ENCODE measurements around the gene MED25. TPM values are rescaled to one million over a fixed set of nuclear protein-coding genes. Genes with fewer than 3 reads are reported as not detected.
A peak's percentile ranks its signal among the peaks of the same experiment; 100 is the strongest.

MED25 gene
- total and polyA plus RNA-seq, 3 experiments from 2014 or later: 23.7 to 47.2 (median 42.3) TPM

GRCh38 chr19:49832556-49832955 lies 14.5 kb downstream of the MED25 start:
- CTCF ChIA-PET: no interaction called here

GRCh38 chr19:49833599-49833998 lies 15.5 kb downstream of the MED25 start:
- no peak overlapping the region for H3K27ac ChIP-seq (ENCODE audit: low read depth, low read length)
- H3K4me3 ChIP-seq (ENCODE audit: low read length): no peak overlapping the region
- no peak overlapping the region for H3K4me3 Mint-ChIP-seq
- H3K27me3 ChIP-seq (ENCODE audit: insufficient read depth, low read length, poor library complexity, severe bottlenecking): no peaks in the 10 kb centered on the region
- peaks cover 0 to 7% (median 3%) of the 10 kb centered on the region in 3 donors for H3K4me1 Mint-ChIP-seq
- peaks cover 18% of the 10 kb centered on the region for H3K36me3 ChIP-seq (ENCODE audit: insufficient read depth, low read length)
- H3K36me3 Mint-ChIP-seq: peaks cover 6 to 80% (median 9%) of the 10 kb centered on the region in 3 donors
- no peaks in the 10 kb centered on the region for H3K9me3 Mint-ChIP-seq
- ChIA-PET CTCF (no interaction called here), POLR2A (no interaction called here)
- no peaks in the 10 kb centered on the region for H3K27me3 Mint-ChIP-seq
- H3K9me3 ChIP-seq (ENCODE audit: low read length): no peaks in the 10 kb centered on the region
- H3K27ac Mint-ChIP-seq: no peak overlapping the region
- DNase-seq: no peak
- no peaks in the 10 kb centered on the region for H3K4me1 ChIP-seq (ENCODE audit: insufficient read depth, low read length)

More at GRCh38 chr19:49832556-49832955, 14.5 kb downstream of the MED25 start:
- no peaks in the 10 kb centered on the region for H3K27me3 Mint-ChIP-seq
- H3K9me3 Mint-ChIP-seq: no peaks in the 10 kb centered on the region
- H3K27me3 ChIP-seq (ENCODE audit: insufficient read depth, low read length, poor library complexity, severe bottlenecking): no peaks in the 10 kb centered on the region
- H3K4me1 Mint-ChIP-seq: peaks cover 0 to 7% (median 3%) of the 10 kb centered on the region in 3 donors
- no peaks in the 10 kb centered on the region for H3K4me1 ChIP-seq (ENCODE audit: insufficient read depth, low read length)
- peaks cover 2 to 72% (median 4%) of the 10 kb centered on the region in 3 donors for H3K36me3 Mint-ChIP-seq
- H3K36me3 ChIP-seq (ENCODE audit: insufficient read depth, low read length): peaks cover 18% of the 10 kb centered on the region
- H3K9me3 ChIP-seq (ENCODE audit: low read length): no peaks in the 10 kb centered on the region
- no peak for DNase-seq
- H3K27ac Mint-ChIP-seq: peak overlapping the region in 1 of 8 donors; percentile 54
- POLR2A ChIA-PET: no interaction called here
- no peak overlapping the region for H3K4me3 Mint-ChIP-seq
- H3K4me3 ChIP-seq (ENCODE audit: low read length): no peak overlapping the region
- no peak overlapping the region for H3K27ac ChIP-seq (ENCODE audit: low read depth, low read length)

GRCh38 chr19:49835562-49835961 lies 17.5 kb downstream of the MED25 start:
- H3K36me3 ChIP-seq (ENCODE audit: insufficient read depth, low read length): peaks cover 18% of the 10 kb centered on the region
- no peaks in the 10 kb centered on the region for H3K9me3 ChIP-seq (ENCODE audit: low read length)
- ChIA-PET CTCF (no interaction called here), POLR2A (no interaction called here)
- peaks cover 0 to 7% (median 3%) of the 10 kb centered on the region in 3 donors for H3K4me1 Mint-ChIP-seq
- no peaks in the 10 kb centered on the region for H3K4me1 ChIP-seq (ENCODE audit: insufficient read depth, low read length)
- no peak overlapping the region for H3K4me3 ChIP-seq (ENCODE audit: low read length)
- H3K4me3 Mint-ChIP-seq: no peak overlapping the region
- H3K36me3 Mint-ChIP-seq: peaks cover 12 to 80% (median 13%) of the 10 kb centered on the region in 3 donors
- H3K27ac Mint-ChIP-seq: peak overlapping the region in 1 of 8 donors; percentile 29
- H3K27me3 Mint-ChIP-seq: no peaks in the 10 kb centered on the region
- no peak overlapping the region for H3K27ac ChIP-seq (ENCODE audit: low read depth, low read length)
- H3K9me3 Mint-ChIP-seq: no peaks in the 10 kb centered on the region
- no peaks in the 10 kb centered on the region for H3K27me3 ChIP-seq (ENCODE audit: insufficient read depth, low read length, poor library complexity, severe bottlenecking)
- DNase-seq: no peak

- Mint-ChIP-seq H3K4me1 (peaks cover 0 to 7% (median 3%) of the 10 kb centered on the region in 3 donors), H3K27ac (no peak overlapping the region), H3K4me3 (no peak overlapping the region), H3K36me3 (peaks cover 12 to 76% (median 13%) of the 10 kb centered on the region in 3 donors), H3K27me3 (no peaks in the 10 kb centered on the region), H3K9me3 (no peaks in the 10 kb centered on the region)
- POLR2A ChIA-PET: interaction anchor here (0.6 kb wide), 1 partner anchor 14 kb away, joined by 3 read pairs; no protein-coding TSS in a partner anchor
- DNase-seq: no peak
- Histone ChIP-seq H3K36me3 (ENCODE audit: insufficient read depth, low read length) (peaks cover 18% of the 10 kb centered on the region), H3K27ac (ENCODE audit: low read depth, low read length) (no peak overlapping the region), H3K9me3 (ENCODE audit: low read length) (no peaks in the 10 kb centered on the region), H3K4me1 (ENCODE audit: insufficient read depth, low read length) (no peaks in the 10 kb centered on the region), H3K4me3 (ENCODE audit: low read length) (no peak overlapping the region), H3K27me3 (ENCODE audit: insufficient read depth, low read length, poor library complexity, severe bottlenecking) (no peaks in the 10 kb centered on the region)
- CTCF ChIA-PET: no interaction called here
Observed at GRCh38 chr19:49836176-49837008, 18.3 kb downstream of the MED25 start.

- CTCF ChIA-PET: no interaction called here
- no peak overlapping the region for H3K4me3 Mint-ChIP-seq
- Histone ChIP-seq H3K27ac (ENCODE audit: low read depth, low read length) (no peak overlapping the region), H3K4me3 (ENCODE audit: low read length) (no peak overlapping the region), H3K4me1 (ENCODE audit: insufficient read depth, low read length) (no peaks in the 10 kb centered on the region), H3K36me3 (ENCODE audit: insufficient read depth, low read length) (peaks cover 13% of the 10 kb centered on the region), H3K27me3 (ENCODE audit: insufficient read depth, low read length, poor library complexity, severe bottlenecking) (no peaks in the 10 kb centered on the region), H3K9me3 (ENCODE audit: low read length) (no peaks in the 10 kb centered on the region)
- no peaks in the 10 kb centered on the region for H3K9me3 Mint-ChIP-seq
- H3K27me3 Mint-ChIP-seq: no peaks in the 10 kb centered on the region
- peaks cover 0 to 7% (median 3%) of the 10 kb centered on the region in 3 donors for H3K4me1 Mint-ChIP-seq
- H3K36me3 Mint-ChIP-seq: peaks cover 12 to 71% (median 13%) of the 10 kb centered on the region in 3 donors
- no peak for DNase-seq
- peak overlapping the region in 2 of 8 donors; percentile 17 to 86 for H3K27ac Mint-ChIP-seq
- POLR2A ChIA-PET: interaction anchor here (0.6 kb wide), 1 partner anchor 15 kb away, joined by 3 read pairs; no protein-coding TSS in a partner anchor
Observed at GRCh38 chr19:49837009-49837310, 18.9 kb downstream of the MED25 start.

- H3K36me3 Mint-ChIP-seq: peaks cover 10 to 66% (median 13%) of the 10 kb centered on the region in 3 donors
- POLR2A ChIA-PET: interaction anchor here (0.6 kb wide), 1 partner anchor 15 kb away, joined by 3 read pairs; no protein-coding TSS in a partner anchor
- no peak overlapping the region for H3K27ac ChIP-seq (ENCODE audit: low read depth, low read length)
- H3K4me1 Mint-ChIP-seq: peaks cover 0 to 5% (median under 1%) of the 10 kb centered on the region in 3 donors
- CTCF ChIA-PET: no interaction called here
- H3K27me3 Mint-ChIP-seq: no peaks in the 10 kb centered on the region
- no peak for DNase-seq
- H3K4me3 ChIP-seq (ENCODE audit: low read length): no peak overlapping the region
- H3K9me3 Mint-ChIP-seq: no peaks in the 10 kb centered on the region
- peak overlapping the region in 2 of 8 donors; percentile 26 to 51 for H3K27ac Mint-ChIP-seq
- no peaks in the 10 kb centered on the region for H3K4me1 ChIP-seq (ENCODE audit: insufficient read depth, low read length)
- H3K4me3 Mint-ChIP-seq: no peak overlapping the region
- peaks cover 9% of the 10 kb centered on the region for H3K36me3 ChIP-seq (ENCODE audit: insufficient read depth, low read length)
- no peaks in the 10 kb centered on the region for H3K27me3 ChIP-seq (ENCODE audit: insufficient read depth, low read length, poor library complexity, severe bottlenecking)
- no peaks in the 10 kb centered on the region for H3K9me3 ChIP-seq (ENCODE audit: low read length)
Observed at GRCh38 chr19:49837425-49837824, 19.3 kb downstream of the MED25 start.

GRCh38 chr19:49838885-49839588 lies 20.9 kb downstream of the MED25 start:
- Histone ChIP-seq H3K4me1 (ENCODE audit: insufficient read depth, low read length) (no peaks in the 10 kb centered on the region), H3K27me3 (ENCODE audit: insufficient read depth, low read length, poor library complexity, severe bottlenecking) (no peaks in the 10 kb centered on the region), H3K9me3 (ENCODE audit: low read length) (no peaks in the 10 kb centered on the region), H3K27ac (ENCODE audit: low read depth, low read length) (no peak overlapping the region), H3K36me3 (ENCODE audit: insufficient read depth, low read length) (peaks cover 4% of the 10 kb centered on the region), H3K4me3 (ENCODE audit: low read length) (no peak overlapping the region)
- no peaks in the 10 kb centered on the region for H3K9me3 Mint-ChIP-seq
- peaks cover 8 to 50% (median 11%) of the 10 kb centered on the region in 3 donors for H3K36me3 Mint-ChIP-seq
- no peaks in the 10 kb centered on the region for H3K4me1 Mint-ChIP-seq
- H3K4me3 Mint-ChIP-seq: no peak overlapping the region
- CTCF ChIA-PET: interaction anchor here (0.8 kb wide), 1 partner anchor 11 kb away, joined by 3 read pairs; no protein-coding TSS in a partner anchor
- DNase-seq: no peak
- POLR2A ChIA-PET: no interaction called here
- H3K27me3 Mint-ChIP-seq: no peaks in the 10 kb centered on the region
- peak overlapping the region in 1 of 8 donors; percentile 14 for H3K27ac Mint-ChIP-seq

GRCh38 chr19:49839713-49840112 lies 21.6 kb downstream of the MED25 start:
- ChIA-PET CTCF (interaction anchor here (0.8 kb wide), 1 partner anchor 10 kb away, joined by 3 read pairs; no protein-coding TSS in a partner anchor), POLR2A (interaction anchor here (0.5 kb wide), 1 partner anchor 10 kb away, joined by 4 read pairs; no protein-coding TSS in a partner anchor)
- Mint-ChIP-seq H3K27me3 (no peaks in the 10 kb centered on the region), H3K4me3 (no peak overlapping the region), H3K9me3 (no peaks in the 10 kb centered on the region), H3K36me3 (peaks cover 8 to 45% (median 11%) of the 10 kb centered on the region in 3 donors), H3K4me1 (no peaks in the 10 kb centered on the region), H3K27ac (no peak overlapping the region)
- Histone ChIP-seq H3K4me1 (ENCODE audit: insufficient read depth, low read length) (no peaks in the 10 kb centered on the region), H3K27ac (ENCODE audit: low read depth, low read length) (no peak overlapping the region), H3K36me3 (ENCODE audit: insufficient read depth, low read length) (peaks cover 4% of the 10 kb centered on the region), H3K4me3 (ENCODE audit: low read length) (no peak overlapping the region), H3K27me3 (ENCODE audit: insufficient read depth, low read length, poor library complexity, severe bottlenecking) (no peaks in the 10 kb centered on the region), H3K9me3 (ENCODE audit: low read length) (no peaks in the 10 kb centered on the region)
- DNase-seq: no peak

Measured in CD8-positive, alpha-beta memory T cell (primary cell).